ENCODE measurements around the gene FOXN3. TPM values are rescaled to one million over a fixed set of nuclear protein-coding genes. Genes with fewer than 3 reads are reported as not detected.

The FOXN3 gene
- total RNA-seq, 2 donors from 2014 or later: 46.8 to 72.6 TPM

DNA sequence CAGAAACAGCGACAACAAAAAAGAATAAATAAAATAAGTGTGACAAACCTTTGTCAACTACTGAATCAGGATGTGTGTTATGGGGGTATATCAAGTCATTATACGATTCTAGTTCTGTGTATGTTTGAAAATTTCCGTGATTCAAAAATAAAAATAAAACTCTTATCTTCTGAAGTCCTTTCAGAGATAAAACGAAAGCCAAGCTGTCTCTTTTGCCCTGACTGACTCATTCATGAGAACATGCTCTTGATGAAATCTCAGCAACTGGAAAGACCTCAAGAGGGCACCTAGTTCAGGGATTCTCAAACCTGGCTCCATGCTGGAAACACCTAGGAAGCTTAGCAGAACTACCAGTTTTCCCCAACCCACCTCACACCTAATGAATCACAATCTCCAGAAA, 9.2 kb downstream of the FOXN3 start:
- Histone ChIP-seq H3K4me3 (no peak overlapping the region), H3K4me1 (no peaks in the 10 kb centered on the region), H3K36me3 (peaks cover 4% of the 10 kb centered on the region), H3K9ac (ENCODE audit: low read depth in 2 of 2, low read length in 2 of 2) (no peak overlapping the region), H3K27ac (no peak overlapping the region), H3K27me3 (no peaks in the 10 kb centered on the region), H3K9me3 (no peaks in the 10 kb centered on the region)
- no peak for DNase-seq
- intact Hi-C loops (cut with DNase I): no loop called here
- no peak for TF ChIP-seq CTCF (IDR thresholded peaks at IDR 0.05)

- Histone ChIP-seq H3K27me3 (no peaks in the 10 kb centered on the region), H3K36me3 (peaks cover 4% of the 10 kb centered on the region), H3K9ac (ENCODE audit: low read depth in 2 of 2, low read length in 2 of 2) (no peak overlapping the region), H3K27ac (peak overlapping the region; percentile 22), H3K4me1 (no peaks in the 10 kb centered on the region), H3K4me3 (no peak overlapping the region), H3K9me3 (no peaks in the 10 kb centered on the region)
- TF ChIP-seq CTCF (IDR thresholded peaks at IDR 0.05): no peak
- no peak for DNase-seq
- intact Hi-C loops (cut with DNase I): no loop called here
These were observed 10.1 kb downstream of the FOXN3 start for GRCh38 chr14:89406941-89407340.

DNA sequence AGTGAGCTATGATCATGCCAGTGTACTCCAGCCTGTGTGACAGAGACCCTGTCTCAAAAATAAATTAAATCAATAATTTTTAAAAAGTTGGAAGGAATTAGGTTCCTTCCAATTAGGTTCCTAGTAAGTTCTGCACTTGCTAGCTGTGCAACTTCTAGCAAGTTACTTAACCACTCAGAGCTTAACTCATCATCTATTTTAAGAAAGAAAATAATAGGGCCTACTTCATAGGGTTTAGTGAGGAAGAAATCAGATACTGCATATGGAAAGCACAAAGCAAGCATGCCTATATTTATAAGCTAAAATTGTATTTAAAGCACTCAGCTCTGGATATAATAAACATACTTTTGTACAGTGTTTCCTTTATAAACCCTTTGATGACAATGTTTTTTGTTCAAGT, 10.7 kb downstream of the FOXN3 start:
- intact Hi-C loops (cut with DNase I): no loop called here
- Histone ChIP-seq H3K9me3 (no peaks in the 10 kb centered on the region), H3K4me3 (no peak overlapping the region), H3K36me3 (peaks cover 2% of the 10 kb centered on the region), H3K4me1 (no peaks in the 10 kb centered on the region), H3K9ac (ENCODE audit: low read depth in 2 of 2, low read length in 2 of 2) (no peak overlapping the region), H3K27ac (no peak overlapping the region), H3K27me3 (no peaks in the 10 kb centered on the region)
- no peak for DNase-seq
- TF ChIP-seq CTCF (IDR thresholded peaks at IDR 0.05): no peak

DNA sequence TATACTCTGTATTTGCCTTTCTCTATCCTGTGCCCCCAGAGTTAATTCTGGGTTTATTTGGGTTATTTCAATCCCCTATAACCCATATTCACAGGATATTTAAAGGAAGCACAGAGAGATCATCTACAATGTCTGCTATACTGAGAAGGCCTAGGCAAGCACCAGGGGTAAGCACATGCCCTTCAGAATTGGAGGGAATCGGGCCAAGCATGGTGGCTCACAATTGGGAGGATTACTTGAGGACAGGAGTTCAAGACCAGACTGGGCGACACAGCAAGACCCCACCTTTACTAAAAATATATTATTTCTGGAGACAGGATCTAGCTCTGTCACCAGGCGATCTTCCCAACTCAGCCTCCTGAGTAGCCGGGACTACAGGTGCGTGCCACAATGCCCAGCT, 11.3 kb downstream of the FOXN3 start:
- no peak overlapping the region for H3K4me3 ChIP-seq
- no peak for DNase-seq
- H3K4me1 ChIP-seq: no peaks in the 10 kb centered on the region
- H3K36me3 ChIP-seq: no peaks in the 10 kb centered on the region
- H3K9ac ChIP-seq (ENCODE audit: low read depth in 2 of 2, low read length in 2 of 2): no peak overlapping the region
- TF ChIP-seq CTCF (IDR thresholded peaks at IDR 0.05): no peak
- H3K27me3 ChIP-seq: no peaks in the 10 kb centered on the region
- H3K9me3 ChIP-seq: no peaks in the 10 kb centered on the region
- intact Hi-C loops (cut with DNase I): no loop called here
- no peak overlapping the region for H3K27ac ChIP-seq

GRCh38 chr14:89402363-89402762, 14.7 kb downstream of the FOXN3 start:
- intact Hi-C loops (cut with DNase I): no loop called here
- H3K4me3 ChIP-seq: no peak overlapping the region
- H3K27me3 ChIP-seq: no peaks in the 10 kb centered on the region
- H3K9me3 ChIP-seq: no peaks in the 10 kb centered on the region
- no peak overlapping the region for H3K27ac ChIP-seq
- no peaks in the 10 kb centered on the region for H3K4me1 ChIP-seq
- no peaks in the 10 kb centered on the region for H3K36me3 ChIP-seq
- H3K9ac ChIP-seq (ENCODE audit: low read depth in 2 of 2, low read length in 2 of 2): no peak overlapping the region
- TF ChIP-seq CTCF (IDR thresholded peaks at IDR 0.05): no peak
- no peak for DNase-seq

DNA sequence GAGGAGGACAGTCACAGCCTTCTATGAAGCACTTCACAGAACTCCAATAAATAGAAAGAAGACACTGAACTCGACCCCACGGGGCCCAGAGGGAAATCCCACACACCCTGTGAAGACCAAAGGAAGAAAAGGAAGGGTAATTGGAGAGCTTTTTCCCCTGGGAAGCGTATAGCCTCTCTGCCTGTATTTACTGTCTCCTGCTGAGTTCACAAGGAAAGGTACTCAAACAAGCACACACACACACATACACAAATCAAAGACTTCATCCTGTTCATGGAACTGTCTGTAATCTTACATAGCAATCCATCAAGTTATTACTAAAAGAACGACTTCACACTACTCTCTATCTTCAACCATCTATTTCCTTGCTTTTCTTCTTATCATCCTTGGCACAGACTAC, 15.3 kb downstream of the FOXN3 start:
- intact Hi-C loops (cut with DNase I): no loop called here
- H3K36me3 ChIP-seq: no peaks in the 10 kb centered on the region
- H3K27me3 ChIP-seq: no peaks in the 10 kb centered on the region
- TF ChIP-seq CTCF (IDR thresholded peaks at IDR 0.05): no peak
- no peak overlapping the region for H3K9ac ChIP-seq (ENCODE audit: low read depth in 2 of 2, low read length in 2 of 2)
- H3K4me1 ChIP-seq: no peaks in the 10 kb centered on the region
- no peak overlapping the region for H3K4me3 ChIP-seq
- DNase-seq: no peak
- no peaks in the 10 kb centered on the region for H3K9me3 ChIP-seq
- no peak overlapping the region for H3K27ac ChIP-seq

Measured in colonic mucosa (tissue), 4 donors.